GM10266 (cell line): ENCODE measurements around the gene PDIA5.

Source experiments
- DNase-seq: peaks from one replicate; pipeline ENCODE4 v3.0.0; 2012; ENCODE audit errors: extremely low spot score
- TF ChIP-seq, protein P1 (sequence below): IDR thresholded peaks from 2 replicates; pipeline ENCODE4 v1.5.1; 2012; ENCODE audit warnings: mild to moderate bottlenecking, low read depth; ENCODE audit not compliant: control insufficient read depth, insufficient read depth; ENCODE audit errors: missing control alignments

Gene PDIA5

DNA sequence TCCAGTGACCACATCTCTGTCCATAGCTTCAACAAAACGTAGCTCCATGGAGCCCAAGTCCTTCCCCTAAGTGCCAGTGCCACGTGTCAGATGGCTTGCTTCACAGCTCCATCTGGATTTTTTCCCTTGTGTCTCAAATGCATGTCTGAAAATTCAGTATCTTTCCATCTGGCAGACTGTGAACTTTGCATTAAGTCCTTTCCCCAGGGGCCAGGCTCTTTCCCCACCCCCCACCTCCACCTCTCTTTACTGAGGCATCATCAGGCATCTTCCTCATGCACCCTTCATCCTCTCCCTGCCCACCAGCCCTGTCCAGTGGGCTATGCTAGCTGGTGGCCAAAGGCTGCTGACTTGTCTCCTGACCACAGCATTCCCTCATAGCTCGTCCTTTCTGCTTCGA lies 53.7 kb downstream of the PDIA5 start:
- no peak for DNase-seq
- TF ChIP-seq, protein P1, sequence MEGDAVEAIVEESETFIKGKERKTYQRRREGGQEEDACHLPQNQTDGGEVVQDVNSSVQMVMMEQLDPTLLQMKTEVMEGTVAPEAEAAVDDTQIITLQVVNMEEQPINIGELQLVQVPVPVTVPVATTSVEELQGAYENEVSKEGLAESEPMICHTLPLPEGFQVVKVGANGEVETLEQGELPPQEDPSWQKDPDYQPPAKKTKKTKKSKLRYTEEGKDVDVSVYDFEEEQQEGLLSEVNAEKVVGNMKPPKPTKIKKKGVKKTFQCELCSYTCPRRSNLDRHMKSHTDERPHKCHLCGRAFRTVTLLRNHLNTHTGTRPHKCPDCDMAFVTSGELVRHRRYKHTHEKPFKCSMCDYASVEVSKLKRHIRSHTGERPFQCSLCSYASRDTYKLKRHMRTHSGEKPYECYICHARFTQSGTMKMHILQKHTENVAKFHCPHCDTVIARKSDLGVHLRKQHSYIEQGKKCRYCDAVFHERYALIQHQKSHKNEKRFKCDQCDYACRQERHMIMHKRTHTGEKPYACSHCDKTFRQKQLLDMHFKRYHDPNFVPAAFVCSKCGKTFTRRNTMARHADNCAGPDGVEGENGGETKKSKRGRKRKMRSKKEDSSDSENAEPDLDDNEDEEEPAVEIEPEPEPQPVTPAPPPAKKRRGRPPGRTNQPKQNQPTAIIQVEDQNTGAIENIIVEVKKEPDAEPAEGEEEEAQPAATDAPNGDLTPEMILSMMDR, result no peak

DNA sequence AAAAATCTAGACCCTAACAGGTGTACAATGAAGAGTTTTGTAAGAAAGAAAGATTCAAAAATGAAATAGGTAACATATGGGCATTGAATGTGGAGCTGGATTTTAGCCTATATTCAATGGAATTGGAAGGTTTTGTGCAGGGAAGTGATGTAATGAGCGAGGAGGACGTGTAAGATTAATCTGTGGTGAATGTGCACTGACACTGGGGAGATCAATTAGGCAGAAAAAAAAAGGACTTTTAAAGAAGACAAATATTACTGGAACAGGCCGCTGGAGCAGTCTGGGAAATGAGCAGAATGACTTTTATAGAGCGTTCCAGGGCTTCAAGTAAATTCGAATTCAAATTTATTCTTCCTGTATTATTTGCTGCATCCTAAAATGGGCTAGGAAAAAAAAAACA lies 55.2 kb downstream of the PDIA5 start:
- TF ChIP-seq, protein P1, result no peak
- DNase-seq, result no peak

DNA sequence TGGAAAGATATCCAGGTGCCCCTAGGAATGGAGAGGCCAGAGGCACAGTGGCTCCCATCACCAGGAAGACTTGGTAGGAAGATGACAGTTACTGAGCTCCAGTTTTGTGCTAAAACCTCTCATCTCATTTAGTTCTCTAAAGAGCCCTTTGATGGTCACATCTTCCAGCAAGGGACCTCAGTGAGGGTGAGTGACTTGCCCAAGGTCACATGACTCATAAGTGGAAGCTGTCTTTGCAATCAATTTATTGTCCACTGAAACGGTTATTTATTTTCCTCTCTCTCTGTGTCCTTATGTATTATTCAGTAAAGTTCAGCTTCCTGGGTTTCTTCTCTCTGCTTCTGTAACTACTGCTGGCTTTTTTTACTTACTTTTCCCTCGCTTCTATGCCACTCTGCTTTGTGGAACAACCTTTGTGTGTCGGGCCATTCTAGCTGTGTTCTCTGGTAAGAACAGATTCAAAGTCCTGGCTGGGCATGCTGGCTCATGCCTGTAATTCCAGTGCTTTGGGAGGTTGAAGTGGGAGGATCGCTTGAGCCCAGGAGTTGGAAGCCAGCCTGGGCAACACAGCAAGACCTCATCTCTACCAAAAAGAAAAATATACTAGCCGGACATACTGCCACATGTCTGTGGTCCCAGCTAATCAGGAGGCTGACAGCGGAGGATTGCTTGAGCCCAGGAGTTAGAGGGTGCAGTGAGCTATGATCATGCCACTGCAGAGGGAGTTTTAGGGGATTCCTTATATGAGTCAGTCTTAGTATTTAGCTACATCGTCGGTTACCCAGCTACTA lies 55.9 kb downstream of the PDIA5 start:
- no peak for DNase-seq
- TF ChIP-seq, protein P1, result no peak

DNA sequence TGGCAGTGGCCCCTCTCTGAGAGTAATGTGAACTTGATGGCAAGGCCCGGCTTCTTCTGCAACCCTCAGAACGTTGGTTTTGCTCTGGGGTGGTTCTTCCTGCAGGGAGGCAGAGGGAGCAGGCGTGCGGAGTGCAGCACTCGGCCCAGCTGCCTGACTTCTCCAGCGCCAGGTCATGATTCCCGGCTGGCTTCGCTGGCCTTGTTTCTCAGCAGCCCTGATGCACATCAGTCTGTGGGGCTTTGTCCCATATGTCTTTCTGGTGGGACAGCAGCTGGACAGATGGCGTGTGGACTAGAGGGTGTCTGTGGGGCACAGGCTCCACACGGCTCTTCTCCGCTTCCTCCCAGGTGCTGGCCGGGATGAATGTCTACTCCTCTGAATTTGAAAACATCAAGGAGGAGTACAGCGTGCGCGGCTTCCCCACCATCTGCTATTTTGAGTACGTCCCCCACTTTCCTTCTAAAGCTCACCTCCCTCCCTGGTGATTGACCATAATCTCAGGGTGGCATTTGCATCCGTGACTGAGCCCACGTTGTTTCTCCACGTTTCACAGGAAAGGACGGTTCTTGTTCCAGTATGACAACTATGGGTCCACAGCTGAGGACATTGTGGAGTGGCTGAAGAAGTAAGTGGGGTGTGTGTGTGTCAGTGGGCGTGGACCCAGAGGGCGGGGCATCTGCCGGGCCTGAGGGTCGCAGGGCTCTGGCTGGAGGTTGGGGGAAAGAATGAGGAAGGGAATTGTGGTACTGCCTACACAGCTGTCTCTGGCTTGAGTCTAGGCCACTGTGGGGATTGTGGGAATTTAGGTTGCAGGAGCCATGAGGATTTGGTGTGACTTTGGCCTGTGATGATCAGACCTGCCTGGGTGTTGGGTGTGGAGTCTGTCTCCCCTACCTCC lies 57.1 kb downstream of the PDIA5 start:
- no peak for DNase-seq
- TF ChIP-seq, protein P1, result no peak

DNA sequence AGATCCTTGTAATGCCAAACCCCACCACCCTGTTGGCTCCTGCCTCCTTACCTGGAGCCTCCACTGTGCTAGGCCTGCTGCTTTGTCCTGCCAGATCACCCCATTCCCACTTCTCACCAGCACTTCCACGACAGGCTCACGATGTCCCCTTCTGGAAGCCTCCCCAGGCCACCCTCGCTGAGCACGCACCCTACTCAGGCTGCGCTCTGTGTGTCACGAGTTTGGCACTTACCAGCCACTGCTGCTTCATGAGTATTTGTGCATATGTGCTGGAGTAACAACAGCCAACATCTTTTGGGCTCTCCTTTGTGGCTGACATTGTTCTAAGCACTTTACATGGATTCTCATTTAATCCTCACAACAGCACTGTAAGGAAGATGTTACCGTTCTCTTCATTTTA lies 58.1 kb downstream of the PDIA5 start:
- no peak for DNase-seq
- TF ChIP-seq, protein P1, result no peak

DNA sequence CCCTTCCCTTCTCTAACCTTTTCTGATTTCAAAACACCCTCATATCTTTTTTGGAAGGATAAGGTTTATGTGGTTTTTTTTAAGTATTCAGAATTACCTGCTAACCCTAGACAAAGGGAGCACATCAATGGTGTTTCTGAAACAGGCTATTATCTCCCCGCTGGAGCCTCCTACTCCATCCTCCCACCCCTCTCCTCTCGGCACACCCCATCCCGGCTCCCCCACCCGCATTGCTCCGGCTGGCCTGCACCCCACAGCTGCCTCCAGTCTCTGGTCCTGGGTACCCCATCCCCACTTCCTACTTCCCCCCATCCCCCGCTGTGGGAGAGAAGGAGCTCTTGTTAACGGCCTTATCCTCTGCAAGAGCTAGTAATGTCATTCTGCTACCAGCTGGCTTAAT lies 59.2 kb downstream of the PDIA5 start:
- DNase-seq, result no peak
- TF ChIP-seq, protein P1, result no peak

DNA sequence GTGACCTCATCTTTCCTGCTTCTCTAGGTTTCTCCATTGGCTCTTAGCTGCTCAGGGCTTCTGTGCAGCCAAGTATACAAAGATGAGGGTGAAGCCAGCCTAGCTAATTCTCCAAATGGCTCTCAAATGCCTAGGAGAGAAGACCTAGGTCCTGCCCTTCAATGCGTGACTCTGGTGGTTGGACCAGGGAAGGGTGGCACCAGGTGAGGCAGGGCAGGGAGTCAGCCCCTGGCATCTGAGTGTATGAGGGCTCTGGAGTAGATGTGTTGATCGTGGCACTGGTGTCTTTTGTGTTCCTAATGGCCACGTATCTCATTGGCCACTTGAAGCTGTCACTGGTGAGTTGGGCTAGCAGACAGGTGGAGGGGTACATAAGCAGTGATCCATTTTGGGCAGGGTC lies 59.8 kb downstream of the PDIA5 start:
- TF ChIP-seq, protein P1, result no peak
- DNase-seq, result no peak
